Lower lobe of right lung (tissue), 2 donors: ENCODE results near the gene SKAP1. TPM values are rescaled to one million over a fixed set of nuclear protein-coding genes. Genes with fewer than 3 reads are reported as not detected.
A peak's percentile ranks its signal among the peaks of the same experiment; 100 is the strongest.
"Not testable (repeated sequence)": the region's sequence is repeated elsewhere in the genome, so short reads cannot be mapped to it uniquely, and the experiment has no call there.

Experiments used
- ATAC-seq, 2 donors: fragments of 200-7000 bp; cut with Tn5 transposase; one replicate each; pipeline ENCODE4 v1.9.1; 2020 to 2022; ENCODE audit warnings: mild to moderate bottlenecking in 2 of 2, moderate library complexity in 2 of 2
- DNase-seq: peaks from one replicate; pipeline ENCODE4 v3.0.0-alpha.2; 2020
- H3K27ac ChIP-seq: fragments of 200-600 bp; one replicate; pipeline ENCODE4 v1.8.0; 2022
- H3K27me3 ChIP-seq: fragments of 200-600 bp; one replicate; pipeline ENCODE4 v1.8.0; 2022; ENCODE audit warnings: low read depth
- H3K36me3 ChIP-seq: fragments of 200-600 bp; one replicate; pipeline ENCODE4 v1.8.0; 2022; ENCODE audit warnings: mild to moderate bottlenecking
- H3K4me1 ChIP-seq: fragments of 200-600 bp; one replicate; pipeline ENCODE4 v1.8.0; 2022
- H3K4me3 ChIP-seq: fragments of 200-600 bp; one replicate; pipeline ENCODE4 v1.8.0; 2022; ENCODE audit warnings: mild to moderate bottlenecking
- H3K9me3 ChIP-seq: fragments of 200-600 bp; one replicate; pipeline ENCODE4 v1.8.0; 2022
- CTCF ChIP-seq: fragments of 200-600 bp; IDR thresholded peaks from one replicate; pipeline ENCODE4 v1.8.0; 2022; ENCODE audit warnings: antibody characterized with exemption, mild to moderate bottlenecking
- intact Hi-C: fragments of 100-400 bp; cut with DNase I; formaldehyde crosslinking; loops from one replicate; pipeline ENCODE4 v1.11.0; 2022
- total RNA-seq: library from RNA; stranded (reverse); fragmentation: NEBNext Ultra II Directional; extraction: Animal tissue kit (Norgen Biotek cat#: 25700); gene quantifications from one replicate; pipeline ENCODE4 v1.2.1, GENCODE V29; 2021
- donor health status: DM: no; HTN: yes; CAD: no; lungs with severe emphysema.

The SKAP1 gene
- total RNA-seq, 1 donor from 2014 or later, result 6.4 TPM

DNA sequence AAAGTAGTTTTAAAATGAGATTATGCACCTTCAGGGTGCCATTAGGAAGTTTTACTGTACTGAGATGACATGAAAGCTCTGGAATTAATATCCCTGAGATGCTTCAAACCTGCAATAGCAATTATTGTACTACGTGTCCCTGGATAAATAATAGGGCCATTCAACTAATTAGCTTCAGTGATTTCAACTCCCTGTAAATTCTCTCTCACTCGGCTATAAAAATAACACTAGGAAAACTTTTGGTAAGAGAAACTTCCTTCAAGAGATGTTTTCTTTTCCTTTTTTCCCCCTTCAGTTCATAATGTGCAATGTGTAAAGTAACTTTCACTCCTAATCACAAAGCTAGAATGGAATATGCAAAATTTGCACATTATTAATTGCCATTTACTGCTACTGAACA lies 176.0 kb downstream of the SKAP1 start:
- no peak overlapping the region for H3K27ac ChIP-seq
- no peaks in the 10 kb centered on the region for H3K36me3 ChIP-seq
- ATAC-seq, result no peak
- no peaks in the 10 kb centered on the region for H3K9me3 ChIP-seq
- intact Hi-C loops, result no loop called here
- H3K27me3 ChIP-seq, result no peaks in the 10 kb centered on the region
- DNase-seq, result no peak
- H3K4me3 ChIP-seq, result no peak overlapping the region
- no peak for TF ChIP-seq CTCF
- H3K4me1 ChIP-seq, result no peaks in the 10 kb centered on the region

DNA sequence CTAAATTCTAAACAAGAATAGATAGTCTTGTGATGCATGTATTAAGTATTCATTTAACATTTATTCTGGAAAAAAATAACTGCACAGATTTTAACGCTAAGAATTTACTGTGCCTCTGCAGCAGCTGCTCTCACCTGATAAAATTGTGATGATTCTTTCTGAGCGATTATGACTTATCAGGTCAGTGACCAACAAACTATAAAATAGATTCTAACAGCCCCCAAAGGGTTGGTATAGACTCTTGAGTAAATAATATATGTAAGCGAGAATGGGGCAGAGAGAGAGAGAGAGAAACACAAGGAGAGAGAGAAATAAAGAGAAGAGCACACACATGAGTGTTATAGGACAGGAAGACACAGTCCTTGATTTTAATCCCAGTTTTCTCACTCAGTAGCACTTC lies 178.1 kb downstream of the SKAP1 start:
- Histone ChIP-seq H3K27me3 (no peaks in the 10 kb centered on the region), H3K4me3 (no peak overlapping the region), H3K36me3 (no peaks in the 10 kb centered on the region), H3K4me1 (no peaks in the 10 kb centered on the region), H3K27ac (no peak overlapping the region), H3K9me3 (no peaks in the 10 kb centered on the region)
- intact Hi-C loops, result no loop called here
- ATAC-seq (no peak), DNase-seq (no peak)
- no peak for TF ChIP-seq CTCF

- no peaks in the 10 kb centered on the region for H3K36me3 ChIP-seq
- H3K9me3 ChIP-seq, result no peaks in the 10 kb centered on the region
- H3K27me3 ChIP-seq, result no peaks in the 10 kb centered on the region
- ATAC-seq (no peak), DNase-seq (no peak)
- no peak for TF ChIP-seq CTCF
- H3K4me3 ChIP-seq, result no peak overlapping the region
- H3K27ac ChIP-seq, result no peak overlapping the region
- intact Hi-C loops, result no loop called here
- no peaks in the 10 kb centered on the region for H3K4me1 ChIP-seq
These were observed 179.1 kb downstream of the SKAP1 start for GRCh38 chr17:48250949-48251348.

DNA sequence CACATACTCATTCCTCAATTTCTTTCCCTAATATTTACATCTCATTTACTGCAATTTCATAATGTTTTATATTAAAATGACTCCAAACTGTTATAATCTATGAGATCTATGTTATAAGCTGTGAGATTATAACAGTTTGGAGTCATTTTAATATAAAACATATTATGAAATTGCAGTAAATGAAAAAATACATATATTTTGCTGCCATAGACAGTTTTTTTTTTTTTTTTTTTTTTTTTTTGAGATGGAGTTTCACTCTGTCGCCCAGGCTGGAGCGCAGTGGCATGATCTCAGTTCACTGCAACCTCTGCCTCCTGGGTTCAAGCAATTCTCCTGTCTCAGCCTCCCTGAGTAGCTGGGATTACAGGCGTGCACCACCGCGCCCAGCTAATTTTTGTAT lies 180.0 kb downstream of the SKAP1 start:
- ATAC-seq, H3K36me3 ChIP-seq, H3K9me3 ChIP-seq, H3K4me3 ChIP-seq, DNase-seq, H3K27me3 ChIP-seq, intact Hi-C loops, H3K27ac ChIP-seq, H3K4me1 ChIP-seq: not testable (repeated sequence)

- intact Hi-C loops, result no loop called here
- H3K27me3 ChIP-seq, result no peaks in the 10 kb centered on the region
- DNase-seq (no peak), ATAC-seq (no peak)
- TF ChIP-seq CTCF, result no peak
- H3K9me3 ChIP-seq, result no peaks in the 10 kb centered on the region
- H3K4me3 ChIP-seq, result no peak overlapping the region
- no peak overlapping the region for H3K27ac ChIP-seq
- H3K36me3 ChIP-seq, result no peaks in the 10 kb centered on the region
- H3K4me1 ChIP-seq, result no peaks in the 10 kb centered on the region
These were observed 182.4 kb downstream of the SKAP1 start for GRCh38 chr17:48247603-48248002.

DNA sequence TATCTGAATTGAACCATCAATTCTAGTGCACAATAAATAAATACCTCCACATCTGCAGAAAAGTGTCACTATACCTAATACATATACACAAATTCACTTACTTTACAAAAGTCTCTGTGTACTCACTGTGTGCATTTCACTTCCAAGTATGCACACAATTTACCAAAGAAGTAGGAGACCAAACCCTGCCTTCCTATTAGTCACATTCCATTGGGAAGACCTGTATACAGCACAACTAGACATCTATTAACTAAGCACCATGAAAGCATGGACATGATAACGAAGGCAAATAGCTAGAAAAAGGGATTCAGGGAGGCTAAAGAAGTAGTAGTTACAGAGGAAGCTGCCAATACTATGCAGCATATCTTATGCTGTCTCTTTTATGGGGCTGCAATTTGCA lies 183.0 kb downstream of the SKAP1 start:
- Histone ChIP-seq H3K27me3 (no peaks in the 10 kb centered on the region), H3K36me3 (no peaks in the 10 kb centered on the region), H3K4me1 (peaks cover 2% of the 10 kb centered on the region), H3K9me3 (no peaks in the 10 kb centered on the region), H3K4me3 (no peak overlapping the region), H3K27ac (no peak overlapping the region)
- TF ChIP-seq CTCF, result no peak
- DNase-seq, result no peak
- intact Hi-C loops, result no loop called here
- ATAC-seq, result peak in 1 of 2 donors; percentile 26
